SK-N-SH treated with all-trans-retinoic acid at 6 μM for 48 hours (cell line): ENCODE data around the gene SEL1L3.

Source experiments
- ATAC-seq: fragments of 200-7000 bp; cut with Tn5 transposase; 3 replicates; pipeline ENCODE4 v1.9.1; 2020; ENCODE audit warnings: mild to moderate bottlenecking, moderate library complexity
- ARNTL ChIP-seq: fragments of 450-650 bp; formaldehyde crosslinking; IDR thresholded peaks from 2 replicates; pipeline ENCODE4 v1.5.0; 2020; ENCODE audit warnings: low read depth, mild to moderate bottlenecking, moderate library complexity, borderline replicate concordance
- CREB5 ChIP-seq: fragments of 250-450 bp; sonication (Bioruptor Pico); IDR thresholded peaks from 2 replicates; pipeline ENCODE4 v1.5.1; 2020; ENCODE audit warnings: low read depth, mild to moderate bottlenecking, moderate library complexity
- CSDC2 ChIP-seq: fragments of 250-450 bp; sonication (Bioruptor Pico); IDR thresholded peaks from 2 replicates; pipeline ENCODE4 v1.5.0; 2020; ENCODE audit warnings: mild to moderate bottlenecking, moderate library complexity
- CSRNP3 ChIP-seq: fragments of 250-450 bp; sonication (Bioruptor Pico); IDR thresholded peaks from 2 replicates; pipeline ENCODE4 v1.5.1; 2021; ENCODE audit warnings: mild to moderate bottlenecking, moderate library complexity
- ESRRG ChIP-seq: fragments of 250-450 bp; sonication (Bioruptor Pico); IDR thresholded peaks from 2 replicates; pipeline ENCODE4 v1.6.1; 2021; ENCODE audit warnings: mild to moderate bottlenecking
- GLIS3 ChIP-seq: fragments of 250-450 bp; sonication (Bioruptor Pico); IDR thresholded peaks from 2 replicates; pipeline ENCODE4 v1.5.0; 2020; ENCODE audit warnings: mild to moderate bottlenecking, moderate library complexity
- ISL1 ChIP-seq: fragments of 250-450 bp; sonication (Bioruptor Pico); IDR thresholded peaks from 2 replicates; pipeline ENCODE4 v2.1.2; 2022; ENCODE audit warnings: mild to moderate bottlenecking, moderate library complexity
- POU6F1 ChIP-seq: fragments of 250-450 bp; sonication (Bioruptor Pico); IDR thresholded peaks from 2 replicates; pipeline ENCODE4 v1.8.0; 2021; ENCODE audit warnings: low read depth, mild to moderate bottlenecking, moderate library complexity, borderline replicate concordance
- PPARA ChIP-seq: fragments of 250-450 bp; sonication (Bioruptor Pico); IDR thresholded peaks from 2 replicates; pipeline ENCODE4 v1.5.0; 2020; ENCODE audit warnings: mild to moderate bottlenecking, borderline replicate concordance
- RARB ChIP-seq: fragments of 250-450 bp; sonication (Bioruptor Pico); IDR thresholded peaks from 2 replicates; pipeline ENCODE4 v1.8.0; 2021; ENCODE audit warnings: mild to moderate bottlenecking, moderate library complexity
- SNAI2 ChIP-seq: fragments of 250-450 bp; sonication (Bioruptor Pico); IDR thresholded peaks from 2 replicates; pipeline ENCODE4 v1.5.0; 2020; ENCODE audit warnings: mild to moderate bottlenecking, moderate library complexity
- TCF4 ChIP-seq: fragments of 250-450 bp; sonication (Bioruptor Pico); IDR thresholded peaks from 2 replicates; pipeline ENCODE4 v1.8.0; 2021; ENCODE audit warnings: mild to moderate bottlenecking, moderate library complexity, borderline replicate concordance
- TOX ChIP-seq: fragments of 250-450 bp; sonication (Bioruptor Pico); IDR thresholded peaks from 2 replicates; pipeline ENCODE4 v1.8.0; 2021; ENCODE audit warnings: mild to moderate bottlenecking, moderate library complexity, borderline replicate concordance
- ZC3H10 ChIP-seq: fragments of 250-450 bp; sonication (Bioruptor Pico); IDR thresholded peaks from 2 replicates; pipeline ENCODE4 v1.5.1; 2021; ENCODE audit warnings: mild to moderate bottlenecking, moderate library complexity
- ZFP3 ChIP-seq: fragments of 250-450 bp; sonication (Bioruptor Pico); IDR thresholded peaks from 2 replicates; pipeline ENCODE4 v1.5.0; 2020; ENCODE audit warnings: mild to moderate bottlenecking, moderate library complexity
- ZFP30 ChIP-seq: fragments of 450-650 bp; formaldehyde crosslinking; IDR thresholded peaks from 2 replicates; pipeline ENCODE4 v1.5.0; 2022; ENCODE audit warnings: mild to moderate bottlenecking, moderate library complexity
- ZNF565 ChIP-seq: fragments of 450-650 bp; formaldehyde crosslinking; conservative IDR thresholded peaks from 2 replicates; pipeline ENCODE4 v1.5.0; 2020; ENCODE audit warnings: low read depth, mild to moderate bottlenecking, moderate library complexity
- ZNF70 ChIP-seq: fragments of 450-650 bp; formaldehyde crosslinking; IDR thresholded peaks from 2 replicates; pipeline ENCODE4 v1.5.0; 2020; ENCODE audit warnings: mild to moderate bottlenecking, moderate library complexity
- ZNF8 ChIP-seq: fragments of 450-650 bp; formaldehyde crosslinking; IDR thresholded peaks from 2 replicates; pipeline ENCODE4 v1.5.0; 2020; ENCODE audit warnings: mild to moderate bottlenecking, moderate library complexity
- TF ChIP-seq, protein P1 (sequence below): fragments of 250-450 bp; sonication (Bioruptor Pico); IDR thresholded peaks from 2 replicates; pipeline ENCODE4 v1.8.0; 2020; ENCODE audit warnings: mild to moderate bottlenecking, moderate library complexity, borderline replicate concordance

Gene SEL1L3

DNA sequence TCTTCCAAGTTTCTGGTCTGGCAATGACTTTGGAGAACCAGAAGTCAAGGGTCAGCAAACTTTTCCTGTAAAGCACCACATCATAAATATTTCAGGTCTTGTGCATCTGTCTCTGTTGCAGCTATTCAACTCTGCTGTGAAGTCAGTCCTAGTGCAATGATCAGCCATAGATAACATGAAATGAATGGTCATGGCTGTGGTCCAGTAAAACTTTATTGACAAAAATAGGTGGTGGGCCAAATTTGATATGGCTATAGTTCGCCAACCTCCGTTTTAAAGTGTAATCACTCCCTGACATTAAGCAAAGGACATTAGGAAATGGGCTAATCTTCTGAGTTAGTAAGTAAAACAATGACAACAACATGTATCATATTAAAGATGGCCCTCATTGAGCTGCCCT is 20.8 kb upstream of the SEL1L3 start (continued):
- no peak for TF ChIP-seq POU6F1 (CRISPR knock-in tag)
- no peak for TF ChIP-seq ESRRG
- TF ChIP-seq GLIS3 (CRISPR knock-in tag) = no peak
- no peak for TF ChIP-seq TOX (CRISPR knock-in tag)

DNA sequence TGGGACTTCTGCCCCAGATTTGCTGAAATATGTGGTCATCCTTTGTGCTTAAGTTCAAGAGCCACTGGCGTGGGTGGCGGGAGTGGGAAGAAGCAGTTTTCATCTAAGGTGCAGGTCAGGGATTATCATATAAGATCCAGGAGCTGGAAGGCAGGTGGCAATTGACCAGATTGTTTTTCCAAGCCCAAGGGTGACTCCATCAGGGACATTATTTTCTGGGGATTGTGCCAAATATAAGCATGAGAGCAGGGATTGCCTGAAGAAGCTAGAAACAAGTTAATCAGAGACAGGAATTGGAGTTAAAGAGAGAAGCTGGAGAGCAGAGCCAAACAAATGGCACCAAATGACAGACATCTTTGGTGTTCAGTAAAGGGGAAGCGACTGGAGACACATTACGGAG is 19.4 kb upstream of the SEL1L3 start:
- TF ChIP-seq CSDC2 (CRISPR knock-in tag) = no peak
- no peak for TF ChIP-seq ZFP30 (CRISPR knock-in tag)
- no peak for TF ChIP-seq RARB (CRISPR knock-in tag)
- no peak for TF ChIP-seq TCF4 (CRISPR knock-in tag)
- no peak for TF ChIP-seq ZNF565 (CRISPR knock-in tag)
- TF ChIP-seq, protein P1, sequence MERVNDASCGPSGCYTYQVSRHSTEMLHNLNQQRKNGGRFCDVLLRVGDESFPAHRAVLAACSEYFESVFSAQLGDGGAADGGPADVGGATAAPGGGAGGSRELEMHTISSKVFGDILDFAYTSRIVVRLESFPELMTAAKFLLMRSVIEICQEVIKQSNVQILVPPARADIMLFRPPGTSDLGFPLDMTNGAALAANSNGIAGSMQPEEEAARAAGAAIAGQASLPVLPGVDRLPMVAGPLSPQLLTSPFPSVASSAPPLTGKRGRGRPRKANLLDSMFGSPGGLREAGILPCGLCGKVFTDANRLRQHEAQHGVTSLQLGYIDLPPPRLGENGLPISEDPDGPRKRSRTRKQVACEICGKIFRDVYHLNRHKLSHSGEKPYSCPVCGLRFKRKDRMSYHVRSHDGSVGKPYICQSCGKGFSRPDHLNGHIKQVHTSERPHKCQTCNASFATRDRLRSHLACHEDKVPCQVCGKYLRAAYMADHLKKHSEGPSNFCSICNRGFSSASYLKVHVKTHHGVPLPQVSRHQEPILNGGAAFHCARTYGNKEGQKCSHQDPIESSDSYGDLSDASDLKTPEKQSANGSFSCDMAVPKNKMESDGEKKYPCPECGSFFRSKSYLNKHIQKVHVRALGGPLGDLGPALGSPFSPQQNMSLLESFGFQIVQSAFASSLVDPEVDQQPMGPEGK = no peak
- ATAC-seq = no peak

DNA sequence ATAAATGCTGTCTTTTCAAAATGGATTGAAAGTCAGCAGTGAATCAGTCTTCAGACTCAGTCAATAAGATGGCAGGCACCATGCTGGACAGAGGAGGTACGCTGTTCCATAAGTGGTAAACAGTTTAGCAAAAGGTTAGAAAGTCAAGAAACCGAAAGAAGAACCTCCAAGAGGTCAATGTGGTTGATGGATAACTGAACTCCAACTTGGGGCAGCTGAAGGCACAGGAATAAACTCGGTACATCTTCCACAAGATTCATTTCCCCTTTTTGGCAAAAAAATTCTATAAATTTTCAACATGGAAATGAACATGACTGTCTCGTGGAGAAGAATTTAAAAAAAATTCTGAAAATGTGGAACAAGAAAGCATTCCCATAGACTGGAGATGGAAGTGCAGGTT is 18.4 kb upstream of the SEL1L3 start:
- no peak for ATAC-seq
- TF ChIP-seq ZC3H10 (CRISPR knock-in tag) (no peak), ZFP3 (no peak), CREB5 (CRISPR knock-in tag) (no peak), TCF4 (CRISPR knock-in tag) (no peak), ESRRG (no peak), CSDC2 (CRISPR knock-in tag) (no peak), ZFP30 (CRISPR knock-in tag) (no peak), RARB (CRISPR knock-in tag) (no peak), ZNF70 (CRISPR knock-in tag) (no peak), CSRNP3 (CRISPR knock-in tag) (no peak), PPARA (no peak), SNAI2 (CRISPR knock-in tag) (no peak), TOX (CRISPR knock-in tag) (no peak), POU6F1 (CRISPR knock-in tag) (no peak)
- TF ChIP-seq, protein P1 = no peak

DNA sequence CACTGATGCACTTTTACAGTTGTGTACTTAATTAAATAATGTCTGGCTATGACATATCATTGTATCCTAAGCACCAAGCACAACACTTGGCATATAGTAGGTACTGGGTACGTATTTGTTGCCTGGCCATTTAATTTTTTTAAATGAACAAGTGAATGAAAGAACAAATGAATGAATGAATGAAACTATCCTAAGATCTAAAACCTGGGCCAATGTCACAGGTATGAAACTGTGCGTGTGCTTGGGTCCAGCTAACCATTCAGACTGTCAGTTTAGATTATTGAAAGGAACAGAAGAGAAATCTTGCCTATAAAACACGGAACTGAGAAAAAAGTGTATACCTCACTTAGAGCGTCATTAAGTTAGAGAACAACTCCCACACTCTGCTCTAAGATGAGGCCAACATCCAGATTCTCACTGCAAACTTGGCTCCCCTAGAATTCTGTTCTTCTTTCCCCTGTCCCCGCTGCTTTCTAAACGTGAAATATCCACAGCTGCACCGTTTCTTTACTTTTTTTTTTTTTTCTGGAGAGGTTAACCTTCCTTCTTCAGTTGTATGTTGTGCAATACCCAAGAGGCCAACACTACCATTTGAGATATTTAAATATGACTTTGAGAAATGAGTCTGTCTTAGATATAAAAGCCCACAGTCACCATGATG is 17.3 kb upstream of the SEL1L3 start:
- TF ChIP-seq ESRRG = no peak
- no peak for TF ChIP-seq ZFP3
- no peak for TF ChIP-seq ZC3H10 (CRISPR knock-in tag)
- no peak for TF ChIP-seq ARNTL (CRISPR knock-in tag)
- no peak for TF ChIP-seq ZNF565 (CRISPR knock-in tag)
- TF ChIP-seq TCF4 (CRISPR knock-in tag) = no peak
- TF ChIP-seq GLIS3 (CRISPR knock-in tag) = no peak
- TF ChIP-seq ZNF70 (CRISPR knock-in tag) = no peak
- TF ChIP-seq ISL1 (CRISPR knock-in tag) = no peak
- TF ChIP-seq POU6F1 (CRISPR knock-in tag) = no peak
- TF ChIP-seq PPARA = no peak
- TF ChIP-seq TOX (CRISPR knock-in tag) = no peak
- no peak for TF ChIP-seq ZNF8
- TF ChIP-seq CSRNP3 (CRISPR knock-in tag) = no peak
- no peak for ATAC-seq
